ENCODE measurements around the gene HBZ.

HBZ gene

DNA sequence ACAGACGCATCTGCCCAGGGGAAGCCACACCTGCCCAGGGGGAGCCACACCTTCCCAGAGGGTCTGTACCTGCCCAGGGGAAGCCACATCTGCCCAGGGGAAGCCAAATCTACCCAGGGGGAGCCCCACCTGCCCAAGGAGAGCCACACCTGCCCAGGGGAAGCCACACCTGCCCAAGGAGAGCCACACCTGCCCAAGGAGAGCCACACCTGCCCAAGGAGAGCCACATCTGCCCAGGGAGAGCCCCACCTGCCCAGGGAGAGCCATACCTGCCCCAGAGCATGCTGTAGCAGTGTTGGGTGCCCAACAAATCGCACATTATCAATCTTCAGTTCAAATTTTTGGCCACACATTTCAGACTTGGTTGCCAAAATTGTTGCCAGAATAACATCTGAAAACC lies 33.6 kb upstream of the HBZ start:
- no peaks in the 10 kb centered on the region for H3K9me3 ChIP-seq (replicated peaks; ENCODE audit: insufficient read depth, low read length)
- H3K4me2 ChIP-seq (ENCODE audit: low read depth, low read length), result no peak overlapping the region
- H3K4me1 ChIP-seq (ENCODE audit: low read length), result no peaks in the 10 kb centered on the region
- DNase-seq, result no peak
- no peaks in the 10 kb centered on the region for H4K20me1 ChIP-seq (ENCODE audit: insufficient read depth, low read length)
- no peak for TF ChIP-seq EZH2 (optimal IDR thresholded peaks at IDR 0.05; ENCODE audit: low read depth, low read length)
- H3K27me3 ChIP-seq (replicated peaks; ENCODE audit: insufficient read depth, low read length), result no peaks in the 10 kb centered on the region
- H3K79me2 ChIP-seq (ENCODE audit: low read length), result no peaks in the 10 kb centered on the region
- H2AFZ ChIP-seq (ENCODE audit: low read length), result no peak overlapping the region
- H3F3A ChIP-seq (ENCODE audit: insufficient read depth, low read length), result no peaks in the 10 kb centered on the region
- H3K9ac ChIP-seq (ENCODE audit: low read length), result no peak overlapping the region
- no peak overlapping the region for H3K4me3 ChIP-seq (ENCODE audit: low read length)
- H3K9me2 ChIP-seq (replicated peaks; ENCODE audit: insufficient read depth, low read length), result no peaks in the 10 kb centered on the region
- no peaks in the 10 kb centered on the region for H3K36me3 ChIP-seq (replicated peaks; ENCODE audit: insufficient read depth, low read length)
- no peak overlapping the region for H3K27ac ChIP-seq (ENCODE audit: low read length)

DNA sequence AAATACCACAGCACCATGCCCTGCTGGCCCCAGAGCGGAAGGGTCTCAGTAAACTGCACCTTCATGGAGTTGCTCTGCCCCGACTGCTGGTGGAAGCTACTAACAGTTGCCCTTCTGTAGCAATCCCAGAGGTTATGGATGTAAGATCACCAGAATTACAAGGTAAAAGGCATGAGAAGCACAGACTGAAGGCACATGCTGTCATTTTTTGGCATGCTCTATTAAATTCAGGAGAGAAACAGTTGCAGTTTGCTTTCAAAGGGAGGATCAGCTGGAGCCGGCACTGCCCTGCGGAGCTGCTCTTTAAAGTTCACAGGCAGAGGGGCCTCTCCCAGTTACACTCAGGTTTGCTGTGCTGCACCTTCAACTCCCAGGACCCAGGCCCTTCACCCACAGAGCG lies 33.1 kb upstream of the HBZ start:
- no peak overlapping the region for H3K4me2 ChIP-seq (ENCODE audit: low read depth, low read length)
- H3K36me3 ChIP-seq (replicated peaks; ENCODE audit: insufficient read depth, low read length), result no peaks in the 10 kb centered on the region
- H3F3A ChIP-seq (ENCODE audit: insufficient read depth, low read length), result no peaks in the 10 kb centered on the region
- H3K27me3 ChIP-seq (replicated peaks; ENCODE audit: insufficient read depth, low read length), result no peaks in the 10 kb centered on the region
- no peaks in the 10 kb centered on the region for H3K79me2 ChIP-seq (ENCODE audit: low read length)
- no peak overlapping the region for H3K9ac ChIP-seq (ENCODE audit: low read length)
- H4K20me1 ChIP-seq (ENCODE audit: insufficient read depth, low read length), result no peaks in the 10 kb centered on the region
- no peaks in the 10 kb centered on the region for H3K9me3 ChIP-seq (replicated peaks; ENCODE audit: insufficient read depth, low read length)
- DNase-seq, result no peak
- no peak overlapping the region for H2AFZ ChIP-seq (ENCODE audit: low read length)
- no peak overlapping the region for H3K4me3 ChIP-seq (ENCODE audit: low read length)
- H3K9me2 ChIP-seq (replicated peaks; ENCODE audit: insufficient read depth, low read length), result no peaks in the 10 kb centered on the region
- TF ChIP-seq EZH2 (optimal IDR thresholded peaks at IDR 0.05; ENCODE audit: low read depth, low read length) (no peak), EZH2phosphoT487 (IDR thresholded peaks at IDR 0.05; ENCODE audit: low read length) (no peak)
- TF ChIP-seq, protein P1, sequence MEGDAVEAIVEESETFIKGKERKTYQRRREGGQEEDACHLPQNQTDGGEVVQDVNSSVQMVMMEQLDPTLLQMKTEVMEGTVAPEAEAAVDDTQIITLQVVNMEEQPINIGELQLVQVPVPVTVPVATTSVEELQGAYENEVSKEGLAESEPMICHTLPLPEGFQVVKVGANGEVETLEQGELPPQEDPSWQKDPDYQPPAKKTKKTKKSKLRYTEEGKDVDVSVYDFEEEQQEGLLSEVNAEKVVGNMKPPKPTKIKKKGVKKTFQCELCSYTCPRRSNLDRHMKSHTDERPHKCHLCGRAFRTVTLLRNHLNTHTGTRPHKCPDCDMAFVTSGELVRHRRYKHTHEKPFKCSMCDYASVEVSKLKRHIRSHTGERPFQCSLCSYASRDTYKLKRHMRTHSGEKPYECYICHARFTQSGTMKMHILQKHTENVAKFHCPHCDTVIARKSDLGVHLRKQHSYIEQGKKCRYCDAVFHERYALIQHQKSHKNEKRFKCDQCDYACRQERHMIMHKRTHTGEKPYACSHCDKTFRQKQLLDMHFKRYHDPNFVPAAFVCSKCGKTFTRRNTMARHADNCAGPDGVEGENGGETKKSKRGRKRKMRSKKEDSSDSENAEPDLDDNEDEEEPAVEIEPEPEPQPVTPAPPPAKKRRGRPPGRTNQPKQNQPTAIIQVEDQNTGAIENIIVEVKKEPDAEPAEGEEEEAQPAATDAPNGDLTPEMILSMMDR (IDR thresholded peaks at IDR 0.05; ENCODE audit: low read length), result no peak
- no peaks in the 10 kb centered on the region for H3K4me1 ChIP-seq (ENCODE audit: low read length)
- H3K27ac ChIP-seq (ENCODE audit: low read length), result no peak overlapping the region

DNA sequence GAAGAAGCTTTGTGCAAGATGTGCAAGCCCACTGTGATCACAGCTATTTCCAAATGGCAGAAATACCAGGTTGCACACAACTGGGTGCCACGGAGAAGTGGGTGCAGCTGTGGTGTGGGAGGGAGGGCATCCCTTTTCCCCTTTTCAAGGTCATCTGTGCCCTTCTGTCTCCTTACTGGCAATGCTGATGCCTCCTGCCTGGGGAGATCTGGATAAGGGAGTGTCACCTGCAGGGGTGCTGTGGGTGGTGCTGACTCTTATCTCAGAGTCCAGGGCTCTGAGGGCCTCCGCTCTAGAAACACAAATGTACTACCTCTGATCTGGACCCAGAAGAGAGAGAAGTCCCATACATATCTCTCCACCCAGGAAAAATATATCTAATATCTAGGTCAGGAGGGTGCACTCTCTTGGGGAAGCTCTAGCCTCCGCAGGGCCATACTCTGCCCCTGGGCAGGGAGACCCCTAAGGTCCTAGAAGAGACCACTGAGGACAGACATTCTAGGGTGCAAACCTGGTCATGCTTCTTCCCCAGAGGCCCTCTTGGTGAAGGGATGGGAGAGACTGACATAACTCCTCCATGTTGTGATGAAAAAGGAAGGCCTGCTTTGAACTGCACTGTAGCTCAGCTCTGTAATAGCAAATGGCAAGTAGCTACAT lies 32.5 kb upstream of the HBZ start:
- H3F3A ChIP-seq (ENCODE audit: insufficient read depth, low read length), result no peaks in the 10 kb centered on the region
- no peaks in the 10 kb centered on the region for H4K20me1 ChIP-seq (ENCODE audit: insufficient read depth, low read length)
- no peak overlapping the region for H2AFZ ChIP-seq (ENCODE audit: low read length)
- no peaks in the 10 kb centered on the region for H3K4me1 ChIP-seq (ENCODE audit: low read length)
- no peak overlapping the region for H3K4me2 ChIP-seq (ENCODE audit: low read depth, low read length)
- H3K9me3 ChIP-seq (replicated peaks; ENCODE audit: insufficient read depth, low read length), result no peaks in the 10 kb centered on the region
- no peak overlapping the region for H3K4me3 ChIP-seq (ENCODE audit: low read length)
- no peaks in the 10 kb centered on the region for H3K9me2 ChIP-seq (replicated peaks; ENCODE audit: insufficient read depth, low read length)
- no peak overlapping the region for H3K27ac ChIP-seq (ENCODE audit: low read length)
- H3K9ac ChIP-seq (ENCODE audit: low read length), result no peak overlapping the region
- no peaks in the 10 kb centered on the region for H3K79me2 ChIP-seq (ENCODE audit: low read length)
- TF ChIP-seq, protein P1 (IDR thresholded peaks at IDR 0.05; ENCODE audit: low read length), result no peak
- TF ChIP-seq EZH2phosphoT487 (IDR thresholded peaks at IDR 0.05; ENCODE audit: low read length) (no peak), EZH2 (optimal IDR thresholded peaks at IDR 0.05; ENCODE audit: low read depth, low read length) (no peak)
- no peak for DNase-seq
- no peaks in the 10 kb centered on the region for H3K27me3 ChIP-seq (replicated peaks; ENCODE audit: insufficient read depth, low read length)
- no peaks in the 10 kb centered on the region for H3K36me3 ChIP-seq (replicated peaks; ENCODE audit: insufficient read depth, low read length)

DNA sequence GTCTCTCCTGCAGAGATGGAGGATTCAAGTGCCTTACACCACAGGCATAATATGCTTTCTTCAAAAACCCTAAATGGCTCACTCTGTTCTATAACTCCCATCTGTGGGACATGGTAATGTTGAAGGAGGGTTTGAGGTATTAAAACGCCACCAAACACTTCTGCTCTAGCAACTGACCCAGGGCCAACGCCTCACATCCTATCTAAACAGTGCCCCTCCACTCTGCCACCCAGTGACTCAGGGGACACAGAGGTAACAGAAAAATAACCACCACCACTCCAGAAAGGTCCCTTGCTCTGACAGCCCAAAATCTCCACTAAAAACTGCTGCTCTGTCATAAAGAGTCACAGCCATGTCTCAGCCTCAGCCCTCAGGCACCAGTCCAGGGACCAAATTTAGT lies 31.7 kb upstream of the HBZ start:
- H3K36me3 ChIP-seq (replicated peaks; ENCODE audit: insufficient read depth, low read length), result no peaks in the 10 kb centered on the region
- TF ChIP-seq EZH2 (optimal IDR thresholded peaks at IDR 0.05; ENCODE audit: low read depth, low read length) (no peak), EZH2phosphoT487 (IDR thresholded peaks at IDR 0.05; ENCODE audit: low read length) (no peak)
- TF ChIP-seq, protein P1 (IDR thresholded peaks at IDR 0.05; ENCODE audit: low read length), result no peak
- no peaks in the 10 kb centered on the region for H3K79me2 ChIP-seq (ENCODE audit: low read length)
- no peak overlapping the region for H3K9ac ChIP-seq (ENCODE audit: low read length)
- no peak overlapping the region for H3K27ac ChIP-seq (ENCODE audit: low read length)
- H3K9me3 ChIP-seq (replicated peaks; ENCODE audit: insufficient read depth, low read length), result no peaks in the 10 kb centered on the region
- no peaks in the 10 kb centered on the region for H3K9me2 ChIP-seq (replicated peaks; ENCODE audit: insufficient read depth, low read length)
- H3F3A ChIP-seq (ENCODE audit: insufficient read depth, low read length), result no peaks in the 10 kb centered on the region
- no peaks in the 10 kb centered on the region for H3K4me1 ChIP-seq (ENCODE audit: low read length)
- no peak overlapping the region for H2AFZ ChIP-seq (ENCODE audit: low read length)
- H3K27me3 ChIP-seq (replicated peaks; ENCODE audit: insufficient read depth, low read length), result no peaks in the 10 kb centered on the region
- no peak overlapping the region for H3K4me2 ChIP-seq (ENCODE audit: low read depth, low read length)
- no peak for DNase-seq
- H3K4me3 ChIP-seq (ENCODE audit: low read length), result no peak overlapping the region
- H4K20me1 ChIP-seq (ENCODE audit: insufficient read depth, low read length), result no peaks in the 10 kb centered on the region
